Pancreas (tissue), 10 donors: ENCODE measurements around the gene PAMR1. TPM values are rescaled to one million over a fixed set of nuclear protein-coding genes. Genes with fewer than 3 reads are reported as not detected.

ENCODE experiments used
- ATAC-seq, 4 donors: fragments of 200-7000 bp; cut with Tn5 transposase; one replicate each; pipeline versions ENCODE4 v1.8.0 to v1.9.1; 2020; ENCODE audit warnings: mild to moderate bottlenecking in 4 of 4, moderate library complexity in 4 of 4
- DNase-seq, 6 donors: peaks; one replicate each; pipeline ENCODE4 v3.0.0-alpha.2; 2020
- FAIRE-seq: peaks from 2 replicates; lab custom pipeline; 2012; peaks lifted over from hg19 to GRCh38; lab: Jason Lieb, UNC
- H3K27ac ChIP-seq, 4 donors: fragments of 200-600 bp; sonication (generic); 1 replicate in 3 of 4; 2 replicates in 1 of 4; pipeline versions ENCODE4 v1.5.0 to v1.8.0; 2020
- H3K27me3 ChIP-seq, 4 donors: fragments of 200-600 bp; one replicate each; pipeline ENCODE4 v1.8.0; 2021
- H3K36me3 ChIP-seq, 3 donors: fragments of 200-600 bp; sonication (generic) in 1 of 3; one replicate each; pipeline versions ENCODE4 v1.5.0 to v1.8.0; 2020 to 2021
- H3K4me1 ChIP-seq, 3 donors: fragments of 200-600 bp; one replicate each; pipeline ENCODE4 v1.8.0; 2021
- H3K4me3 ChIP-seq, 4 donors: fragments of 200-600 bp; sonication (generic) in 2 of 4; one replicate each; pipeline versions ENCODE4 v1.5.0 to v1.8.0; 2020 to 2021
- H3K9me3 ChIP-seq, 4 donors: fragments of 200-600 bp; one replicate each; pipeline ENCODE4 v1.8.0; 2021
- WGBS, 2 donors: extraction: QIAGEN DNeasy Blood & Tissue Kit; methylation state at CpG; one replicate each; pipeline ENCODE4 v1.1.7; 2013; 5-methylcytosine and 5-hydroxymethylcytosine counted together
- intact Hi-C, 3 donors: fragments of 100-400 bp; cut with DNase I; formaldehyde crosslinking; loops; one replicate each; pipeline versions ENCODE4 v1.11.1 to v1.14.2; 2022
- polyA plus RNA-seq, 2 donors: library from polyadenylated mRNA; stranded (reverse); fragments of 200-250 nt; gene quantifications; one replicate each; pipeline ENCODE4 v1.2.3, GENCODE V29; 2013
- total RNA-seq, 6 donors: library from RNA; stranded (reverse); fragmentation: NEBNext Ultra II Directional in 4 of 6; extraction: Animal tissue kit (Norgen Biotek cat#: 25700) in 4 of 6; gene quantifications; one replicate each; pipeline versions ENCODE4 v1.2.1 to v1.2.4, GENCODE V29; 2021 to 2023
- TF ChIP-seq, protein P1 (sequence below), 4 donors: fragments of 200-600 bp; sonication (generic) in 3 of 4; IDR thresholded peaks; one replicate each; pipeline versions ENCODE4 v1.5.0 to v1.8.0; 2021; ENCODE audit warnings: antibody characterized with exemption in 4 of 4
- donor health status: healthy with polysubstance abuse.
- donor health status: DM: no; HTN: no; CAD: no; lungs with moderate emphysema.
- donor health status: DM: no; HTN: no; CAD: no.
- donor health status: control.
- donor health status: control.
- donor health status: Bipolar disorder and iron deficiency.
- donor health status: DM: yes; HTN: yes; CAD: no.
- donor health status: DM: no; HTN: no; CAD: no.
- donor health status: DM: no; HTN: no; CAD: no.
- donor health status: DM: yes; HTN: yes; CAD: no.

PAMR1 gene
- total and polyA plus RNA-seq, 8 donors: 0.42 to 4.8 (median 1.3) TPM

DNA sequence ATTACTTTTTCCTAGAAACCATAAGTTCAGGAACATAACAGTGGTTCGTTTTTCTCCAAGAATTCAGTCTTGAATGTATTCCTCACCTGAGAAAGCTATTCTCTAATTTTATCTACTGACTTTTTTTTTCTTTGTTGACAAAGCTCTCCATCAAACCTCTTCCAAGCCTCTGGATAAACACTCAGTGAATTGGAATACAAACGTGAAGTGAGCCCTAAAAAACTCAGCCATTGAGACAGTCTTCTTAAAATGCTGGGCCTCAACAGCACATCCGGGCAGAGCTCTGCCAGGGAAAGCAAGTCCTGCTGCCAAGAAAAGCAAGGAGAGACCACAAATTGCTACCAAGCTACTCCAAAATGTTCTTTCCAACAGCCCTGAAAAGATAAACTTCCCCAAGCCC is 98.3 kb downstream of the PAMR1 start:
- no peaks in the 10 kb centered on the region for H3K4me1 ChIP-seq
- no peak for FAIRE-seq
- no peak for ATAC-seq
- intact Hi-C loops: no loop called here
- WGBS, 2 donors: 31 to 32% methylated on average over 3 of the region's 3 CpGs
- no peaks in the 10 kb centered on the region for H3K27me3 ChIP-seq
- no peaks in the 10 kb centered on the region for H3K9me3 ChIP-seq
- no peak for DNase-seq
- no peak overlapping the region for H3K4me3 ChIP-seq
- TF ChIP-seq, protein P1, sequence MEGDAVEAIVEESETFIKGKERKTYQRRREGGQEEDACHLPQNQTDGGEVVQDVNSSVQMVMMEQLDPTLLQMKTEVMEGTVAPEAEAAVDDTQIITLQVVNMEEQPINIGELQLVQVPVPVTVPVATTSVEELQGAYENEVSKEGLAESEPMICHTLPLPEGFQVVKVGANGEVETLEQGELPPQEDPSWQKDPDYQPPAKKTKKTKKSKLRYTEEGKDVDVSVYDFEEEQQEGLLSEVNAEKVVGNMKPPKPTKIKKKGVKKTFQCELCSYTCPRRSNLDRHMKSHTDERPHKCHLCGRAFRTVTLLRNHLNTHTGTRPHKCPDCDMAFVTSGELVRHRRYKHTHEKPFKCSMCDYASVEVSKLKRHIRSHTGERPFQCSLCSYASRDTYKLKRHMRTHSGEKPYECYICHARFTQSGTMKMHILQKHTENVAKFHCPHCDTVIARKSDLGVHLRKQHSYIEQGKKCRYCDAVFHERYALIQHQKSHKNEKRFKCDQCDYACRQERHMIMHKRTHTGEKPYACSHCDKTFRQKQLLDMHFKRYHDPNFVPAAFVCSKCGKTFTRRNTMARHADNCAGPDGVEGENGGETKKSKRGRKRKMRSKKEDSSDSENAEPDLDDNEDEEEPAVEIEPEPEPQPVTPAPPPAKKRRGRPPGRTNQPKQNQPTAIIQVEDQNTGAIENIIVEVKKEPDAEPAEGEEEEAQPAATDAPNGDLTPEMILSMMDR (IDR thresholded peaks at IDR 0.05): no peak
- no peaks in the 10 kb centered on the region for H3K36me3 ChIP-seq
- no peak overlapping the region for H3K27ac ChIP-seq

DNA sequence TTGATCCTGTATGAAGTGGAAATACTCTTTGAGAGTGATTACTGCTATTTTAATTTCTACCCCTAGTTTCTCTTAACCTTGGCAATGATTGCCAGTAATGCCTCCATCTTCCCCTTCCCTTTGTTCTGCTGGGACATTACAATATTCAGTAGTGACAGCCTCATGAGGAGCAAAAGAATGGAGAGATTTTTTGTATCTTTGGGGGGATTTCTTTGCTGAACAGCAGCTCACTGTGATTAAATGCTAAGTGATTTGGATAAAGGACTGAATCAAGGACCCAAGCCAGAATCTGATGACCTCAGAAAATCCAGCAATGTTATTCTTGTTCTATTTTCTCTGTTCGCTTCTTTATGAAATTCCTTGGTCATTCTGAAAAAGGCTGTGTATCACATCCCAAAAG is 99.1 kb downstream of the PAMR1 start:
- Histone ChIP-seq H3K4me3 (no peak overlapping the region), H3K4me1 (no peaks in the 10 kb centered on the region), H3K36me3 (no peaks in the 10 kb centered on the region), H3K27me3 (no peaks in the 10 kb centered on the region), H3K27ac (no peak overlapping the region), H3K9me3 (no peaks in the 10 kb centered on the region)
- intact Hi-C loops: no loop called here
- FAIRE-seq (no peak), DNase-seq (no peak), ATAC-seq (no peak)
- TF ChIP-seq, protein P1 (IDR thresholded peaks at IDR 0.05): no peak
- 89 to 91% methylated on average over 1 of the region's 1 CpG for WGBS, 2 donors

DNA sequence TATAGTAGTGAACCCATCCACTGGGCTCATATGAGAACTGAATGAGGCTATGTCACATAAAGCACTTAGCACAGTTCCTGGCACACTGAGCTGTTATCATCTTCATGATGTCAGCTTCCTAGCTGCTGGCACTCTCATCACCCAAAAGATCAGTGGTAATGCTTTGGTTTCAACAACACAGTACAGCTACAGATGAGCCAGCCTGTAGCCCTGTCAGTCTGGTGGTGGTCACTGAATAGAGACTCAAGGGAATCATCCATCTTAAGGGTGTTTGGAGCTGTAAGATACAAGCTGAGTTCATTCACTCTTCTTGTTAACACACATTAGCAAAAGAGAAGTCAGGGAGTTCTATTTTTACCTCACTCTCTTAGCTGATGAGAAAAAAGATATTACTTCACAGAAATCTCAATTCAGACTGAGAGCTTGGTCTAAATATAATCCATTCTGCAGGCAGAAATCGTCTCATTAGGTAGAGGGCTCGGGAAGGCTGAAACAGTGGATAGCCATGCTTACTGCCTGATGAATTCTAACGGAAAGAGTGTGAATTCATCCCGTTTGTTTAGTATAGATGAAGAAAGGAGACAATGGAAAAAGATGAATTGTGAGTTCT is 99.7 kb downstream of the PAMR1 start:
- H3K27ac ChIP-seq: no peak overlapping the region
- ATAC-seq: no peak

DNA sequence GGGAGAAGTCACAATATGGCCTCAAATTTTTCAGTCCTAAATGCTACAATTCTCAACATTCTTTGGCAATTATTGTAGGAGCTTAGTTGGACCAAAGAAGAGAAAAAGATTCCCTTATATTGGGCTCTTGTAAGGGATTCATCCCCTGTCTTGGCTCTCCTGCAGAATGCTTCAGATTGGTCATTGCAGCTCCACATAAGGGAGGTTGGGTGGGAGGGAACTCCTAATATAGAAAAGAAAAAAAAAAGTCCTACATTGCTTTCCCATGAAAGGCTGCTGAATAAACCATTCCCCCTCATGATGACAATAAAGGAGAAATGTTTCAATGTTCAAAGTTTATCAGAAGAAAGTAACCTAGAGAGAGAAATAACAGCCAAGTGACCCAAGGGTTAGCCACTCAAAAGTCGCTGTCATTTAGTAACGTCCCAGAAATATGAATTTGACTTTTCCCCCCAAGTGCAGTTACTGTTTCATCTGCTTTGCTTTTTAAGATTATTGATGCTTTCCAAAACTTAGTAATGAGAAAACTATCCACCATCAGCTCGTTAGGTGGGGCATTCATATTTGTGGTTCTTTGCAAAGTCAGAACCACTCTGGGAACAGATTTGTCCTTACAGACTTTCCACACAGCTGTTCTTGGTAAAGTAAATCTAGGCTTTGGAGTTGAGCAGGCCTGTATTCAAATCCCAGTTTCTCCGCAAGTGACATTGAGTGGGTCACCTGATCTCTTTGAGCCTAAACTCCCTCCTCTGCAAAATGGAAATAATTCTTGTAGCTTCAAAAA is 101.1 kb downstream of the PAMR1 start:
- H3K27ac ChIP-seq: no peak overlapping the region
- ATAC-seq: no peak
- DNase-seq: no peak
- H3K4me3 ChIP-seq: no peak overlapping the region
- no peaks in the 10 kb centered on the region for H3K36me3 ChIP-seq
- WGBS, 2 donors: 60 to 75% methylated on average over 4 of the region's 4 CpGs
- no peaks in the 10 kb centered on the region for H3K9me3 ChIP-seq
- TF ChIP-seq, protein P1 (IDR thresholded peaks at IDR 0.05): no peak
- FAIRE-seq: no peak
- H3K4me1 ChIP-seq: peaks cover 0 to 3% (median 0%) of the 10 kb centered on the region in 3 donors
- peaks cover 0 to 4% (median 2%) of the 10 kb centered on the region in 4 donors for H3K27me3 ChIP-seq
- intact Hi-C loops: no loop called here

More for the DNA sequence above, 99.7 kb downstream of the PAMR1 start:
- DNase-seq: no peak
- TF ChIP-seq, protein P1 (IDR thresholded peaks at IDR 0.05): no peak
- no peaks in the 10 kb centered on the region for H3K36me3 ChIP-seq
- no peaks in the 10 kb centered on the region for H3K9me3 ChIP-seq
- peaks cover 0 to 3% (median 0%) of the 10 kb centered on the region in 4 donors for H3K27me3 ChIP-seq
- WGBS, 2 donors: 70 to 75% methylated on average over 4 of the region's 4 CpGs
- no peak for FAIRE-seq
- no peak overlapping the region for H3K4me3 ChIP-seq
- intact Hi-C loops: no loop called here
- no peaks in the 10 kb centered on the region for H3K4me1 ChIP-seq
